Vagina (tissue), 2 donors: ENCODE data around the gene TRIM49. TPM values are rescaled to one million over a fixed set of nuclear protein-coding genes. Genes with fewer than 3 reads are reported as not detected.
"Not testable (repeated sequence)": the region's sequence is repeated elsewhere in the genome, so short reads cannot be mapped to it uniquely, and the experiment has no call there.

Experiments used
- DNase-seq, 2 donors: peaks; one replicate each; pipeline ENCODE4 v3.0.0-alpha.2; 2017; ENCODE audit errors: extremely low spot score in 2 of 2
- H3K27ac ChIP-seq: fragments of 200-600 bp; sonication (generic); one replicate; pipeline ENCODE4 v1.5.1; 2019
- H3K27me3 ChIP-seq: fragments of 200-600 bp; sonication (generic); one replicate; pipeline ENCODE4 v1.5.1; 2019
- H3K36me3 ChIP-seq, 2 donors: fragments of 200-600 bp; sonication (generic); one replicate each; pipeline ENCODE4 v1.5.1; 2017 to 2019
- H3K4me1 ChIP-seq: fragments of 200-600 bp; sonication (generic); one replicate; pipeline ENCODE4 v1.5.1; 2019
- H3K4me3 ChIP-seq, 2 donors: fragments of 200-600 bp; sonication (generic); 1 replicate in 1 of 2; 2 replicates in 1 of 2; pipeline ENCODE4 v1.5.1; 2016 to 2019
- H3K9me3 ChIP-seq: fragments of 200-600 bp; sonication (generic); one replicate; pipeline ENCODE4 v1.5.1; 2019
- intact Hi-C: fragments of 100-400 bp; cut with DNase I; formaldehyde crosslinking; loops from one replicate; pipeline ENCODE4 v1.15.1; 2023
- small RNA-seq: library from RNA; depleted of rRNA; stranded (forward); fragments of <200 nt; gene quantifications from one replicate; pipeline ENCODE3, GENCODE V24; 2016
- total RNA-seq: library from RNA; depleted of rRNA; stranded (reverse); fragments of >200 nt; gene quantifications from one replicate; pipeline ENCODE4 v1.2.3, GENCODE V29; 2016

The TRIM49 gene, protein sequence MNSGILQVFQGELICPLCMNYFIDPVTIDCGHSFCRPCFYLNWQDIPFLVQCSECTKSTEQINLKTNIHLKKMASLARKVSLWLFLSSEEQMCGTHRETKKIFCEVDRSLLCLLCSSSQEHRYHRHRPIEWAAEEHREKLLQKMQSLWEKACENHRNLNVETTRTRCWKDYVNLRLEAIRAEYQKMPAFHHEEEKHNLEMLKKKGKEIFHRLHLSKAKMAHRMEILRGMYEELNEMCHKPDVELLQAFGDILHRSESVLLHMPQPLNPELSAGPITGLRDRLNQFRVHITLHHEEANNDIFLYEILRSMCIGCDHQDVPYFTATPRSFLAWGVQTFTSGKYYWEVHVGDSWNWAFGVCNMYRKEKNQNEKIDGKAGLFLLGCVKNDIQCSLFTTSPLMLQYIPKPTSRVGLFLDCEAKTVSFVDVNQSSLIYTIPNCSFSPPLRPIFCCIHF
- not detected for total RNA-seq

DNA sequence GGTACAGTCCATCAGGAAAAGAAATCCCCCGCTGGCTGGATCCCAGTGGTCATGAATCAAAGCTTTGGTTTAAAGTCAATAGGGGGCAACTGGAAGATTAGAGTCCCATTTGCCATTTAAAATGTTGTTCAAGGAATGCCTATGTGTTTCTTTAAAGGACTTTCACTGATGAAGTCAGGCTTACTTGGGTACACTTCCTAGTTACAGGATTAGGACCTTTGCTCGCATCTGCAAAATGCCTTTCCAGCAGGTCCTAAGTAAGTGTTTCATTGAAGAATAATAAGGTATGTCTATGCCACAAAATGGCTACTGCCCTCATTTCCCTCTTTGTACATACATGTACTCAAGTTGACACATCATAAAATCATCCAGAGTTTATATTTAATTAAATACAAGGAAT lies at the start of gene TRIM49:
TRIM49 (minus strand) TSS at position 101 of the 400 bp plus-strand sequence. CDS start 4,106 bp downstream, outside the sequence.
- not testable (repeated sequence) for H3K27ac ChIP-seq, H3K4me3 ChIP-seq

GRCh38 chr11:89826694-89827093 lies 18.3 kb upstream of the TRIM49 start:
- H3K4me3 ChIP-seq, intact Hi-C loops: not testable (repeated sequence)

More for the DNA sequence above, at the start of gene TRIM49:
- H3K27me3 ChIP-seq, H3K4me1 ChIP-seq, intact Hi-C loops, H3K9me3 ChIP-seq, DNase-seq, H3K36me3 ChIP-seq: not testable (repeated sequence)

GRCh38 chr11:89820008-89820407 lies 11.6 kb upstream of the TRIM49 start:
- H3K4me1 ChIP-seq, intact Hi-C loops, H3K27me3 ChIP-seq, DNase-seq, H3K9me3 ChIP-seq, H3K4me3 ChIP-seq, H3K27ac ChIP-seq, H3K36me3 ChIP-seq: not testable (repeated sequence)

More at GRCh38 chr11:89826694-89827093, 18.3 kb upstream of the TRIM49 start:
- H3K27me3 ChIP-seq, H3K36me3 ChIP-seq, H3K9me3 ChIP-seq, H3K4me1 ChIP-seq, H3K27ac ChIP-seq, DNase-seq: not testable (repeated sequence)

- H3K9me3 ChIP-seq, intact Hi-C loops, H3K36me3 ChIP-seq, H3K27ac ChIP-seq, DNase-seq, H3K4me1 ChIP-seq, H3K4me3 ChIP-seq, H3K27me3 ChIP-seq: not testable (repeated sequence)
Observed at GRCh38 chr11:89813535-89813934, 5.2 kb upstream of the TRIM49 start.

DNA sequence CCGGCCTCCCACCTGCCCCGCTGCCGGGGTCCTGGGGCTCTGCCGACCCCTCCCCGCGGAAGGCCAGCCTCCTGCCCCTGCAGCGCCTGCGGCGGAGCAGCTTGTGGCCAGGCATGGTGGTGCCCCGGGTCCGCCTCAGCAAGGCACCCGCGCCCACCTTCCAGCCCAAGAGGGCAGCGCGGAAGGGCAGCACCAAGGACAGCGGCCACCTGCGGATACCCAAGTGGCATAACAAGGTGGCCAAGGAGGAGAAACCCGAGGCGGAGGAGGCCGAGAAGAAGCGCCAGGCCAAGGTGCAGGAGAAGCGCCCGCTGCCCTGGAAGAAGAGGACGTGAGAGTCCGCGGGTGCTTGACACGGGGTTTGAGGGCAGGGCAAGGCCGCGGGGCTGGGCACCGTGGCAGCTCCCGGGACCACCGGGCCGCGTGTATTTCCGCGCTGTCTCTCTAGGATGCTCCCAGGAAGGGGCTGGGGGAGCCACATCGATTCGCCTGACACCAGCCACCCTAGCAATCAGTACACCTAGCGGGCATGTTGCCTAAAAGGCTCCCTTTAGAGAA lies 20.8 kb downstream of the TRIM49 start:
- intact Hi-C loops, H3K27me3 ChIP-seq, H3K27ac ChIP-seq, H3K36me3 ChIP-seq, H3K9me3 ChIP-seq, DNase-seq, H3K4me3 ChIP-seq, H3K4me1 ChIP-seq: not testable (repeated sequence)

- H3K36me3 ChIP-seq, H3K27ac ChIP-seq, intact Hi-C loops, DNase-seq, H3K4me1 ChIP-seq, H3K27me3 ChIP-seq, H3K9me3 ChIP-seq, H3K4me3 ChIP-seq: not testable (repeated sequence)
Observed at GRCh38 chr11:89785726-89786125, 22.6 kb downstream of the TRIM49 start.

- H3K9me3 ChIP-seq, intact Hi-C loops, H3K4me3 ChIP-seq, H3K27me3 ChIP-seq, H3K36me3 ChIP-seq, DNase-seq, H3K4me1 ChIP-seq, H3K27ac ChIP-seq: not testable (repeated sequence)
Observed at GRCh38 chr11:89750822-89751221, 57.6 kb downstream of the TRIM49 start.

Small RNAs within 50 kb of the gene (small RNA-seq; reads per million reads assigned to genes)
- not detected for gene AP003122.3

Other genes starting within 250 kb of the TRIM49 start
- gene TRIM77, start 98.3 kb downstream of the TRIM49 start, total RNA-seq: not detected
- gene TRIM64B, start 69.9 kb upstream of the TRIM49 start, total RNA-seq: not detected
- gene TRIM49D1, start 113.7 kb upstream of the TRIM49 start, total RNA-seq: not detected
- not detected for gene TRIM49D2, start 115.5 kb upstream of the TRIM49 start, total RNA-seq
- gene TRIM64, start 157.5 kb upstream of the TRIM49 start, total RNA-seq: not detected
- not detected for gene TRIM49C, start 222.5 kb upstream of the TRIM49 start, total RNA-seq